Cardiac fibroblast (primary cell): ENCODE results near the gene CDYL.

Experiments used
- DNase-seq, 2 donors: peaks; one replicate each; pipeline versions ENCODE4 v3.0.0 to v3.0.0-alpha.2; 2010; ENCODE audit warnings: low read depth in 2 of 2
- H3K4me3 ChIP-seq, 2 donors: replicated peaks in 1 of 2; 1 replicate in 1 of 2; 2 replicates in 1 of 2; pipeline ENCODE4 v1.5.1; 2011; ENCODE audit warnings: low read depth in 2 of 2, low read length in 2 of 2, mild to moderate bottlenecking in 2 of 2, moderate library complexity in 1 of 2
- TF ChIP-seq, protein P1 (sequence below): IDR thresholded peaks from one replicate; pipeline ENCODE4 v1.5.1; 2011; ENCODE audit warnings: low read depth, mild to moderate bottlenecking, low read length, inconsistent platforms

The CDYL gene

DNA sequence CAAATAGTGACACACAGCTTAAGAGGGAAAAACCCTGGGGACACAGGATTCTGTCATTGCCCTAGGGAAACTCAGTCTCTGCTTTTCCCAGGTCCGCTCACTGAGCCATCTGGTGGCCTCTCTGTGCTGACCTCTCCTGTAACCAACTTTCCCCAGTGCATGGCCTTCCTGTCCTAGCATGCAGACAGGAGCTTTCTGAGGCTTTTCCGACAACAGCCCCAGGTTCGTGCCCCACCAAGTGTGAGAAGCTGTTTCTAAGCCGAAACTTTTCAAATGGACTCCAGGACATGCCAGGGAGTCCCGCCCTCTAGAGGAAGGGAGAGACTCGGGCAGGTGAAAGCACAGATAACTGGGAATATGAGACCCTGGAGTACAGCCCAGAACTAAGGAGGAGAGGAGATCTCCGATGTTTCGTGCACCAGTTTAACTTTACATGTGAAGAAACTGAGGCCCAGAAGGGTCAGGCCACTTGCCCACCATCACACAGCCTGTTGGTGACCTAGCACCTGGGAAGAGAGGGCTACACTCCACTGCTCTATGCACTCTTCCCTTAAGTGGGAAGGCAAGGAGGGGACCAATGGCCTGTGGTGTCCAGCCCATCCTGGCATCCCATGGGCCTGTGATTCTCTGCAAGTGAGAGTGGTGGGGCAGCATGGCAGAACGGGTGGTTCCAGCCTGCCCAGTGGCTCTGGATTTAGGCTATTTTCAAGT, 181.5 kb downstream of the CDYL start:
- TF ChIP-seq, protein P1, sequence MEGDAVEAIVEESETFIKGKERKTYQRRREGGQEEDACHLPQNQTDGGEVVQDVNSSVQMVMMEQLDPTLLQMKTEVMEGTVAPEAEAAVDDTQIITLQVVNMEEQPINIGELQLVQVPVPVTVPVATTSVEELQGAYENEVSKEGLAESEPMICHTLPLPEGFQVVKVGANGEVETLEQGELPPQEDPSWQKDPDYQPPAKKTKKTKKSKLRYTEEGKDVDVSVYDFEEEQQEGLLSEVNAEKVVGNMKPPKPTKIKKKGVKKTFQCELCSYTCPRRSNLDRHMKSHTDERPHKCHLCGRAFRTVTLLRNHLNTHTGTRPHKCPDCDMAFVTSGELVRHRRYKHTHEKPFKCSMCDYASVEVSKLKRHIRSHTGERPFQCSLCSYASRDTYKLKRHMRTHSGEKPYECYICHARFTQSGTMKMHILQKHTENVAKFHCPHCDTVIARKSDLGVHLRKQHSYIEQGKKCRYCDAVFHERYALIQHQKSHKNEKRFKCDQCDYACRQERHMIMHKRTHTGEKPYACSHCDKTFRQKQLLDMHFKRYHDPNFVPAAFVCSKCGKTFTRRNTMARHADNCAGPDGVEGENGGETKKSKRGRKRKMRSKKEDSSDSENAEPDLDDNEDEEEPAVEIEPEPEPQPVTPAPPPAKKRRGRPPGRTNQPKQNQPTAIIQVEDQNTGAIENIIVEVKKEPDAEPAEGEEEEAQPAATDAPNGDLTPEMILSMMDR: peak; percentile 21
- peak in 1 of 2 donors; percentile 49 for DNase-seq
- H3K4me3 ChIP-seq: no peak overlapping the region

DNA sequence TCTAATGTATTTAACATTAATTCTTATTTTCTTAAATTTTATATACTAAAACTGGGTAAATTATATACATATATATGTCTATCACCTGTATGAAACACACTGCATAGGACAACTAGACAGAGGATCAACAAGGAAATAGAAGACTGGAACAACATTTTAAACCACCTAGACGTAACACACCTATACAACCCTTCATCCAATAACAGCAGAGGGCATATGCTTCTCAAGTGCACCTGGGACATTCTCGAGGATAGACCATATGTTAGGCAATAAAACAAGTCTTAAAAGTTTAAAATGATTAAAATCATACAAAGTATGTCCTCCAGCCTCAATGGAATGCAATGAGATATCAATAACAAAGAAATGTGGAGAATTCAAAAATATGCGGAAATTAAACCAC, 182.4 kb downstream of the CDYL start:
- TF ChIP-seq, protein P1: no peak
- DNase-seq: no peak
- H3K4me3 ChIP-seq: no peak overlapping the region

DNA sequence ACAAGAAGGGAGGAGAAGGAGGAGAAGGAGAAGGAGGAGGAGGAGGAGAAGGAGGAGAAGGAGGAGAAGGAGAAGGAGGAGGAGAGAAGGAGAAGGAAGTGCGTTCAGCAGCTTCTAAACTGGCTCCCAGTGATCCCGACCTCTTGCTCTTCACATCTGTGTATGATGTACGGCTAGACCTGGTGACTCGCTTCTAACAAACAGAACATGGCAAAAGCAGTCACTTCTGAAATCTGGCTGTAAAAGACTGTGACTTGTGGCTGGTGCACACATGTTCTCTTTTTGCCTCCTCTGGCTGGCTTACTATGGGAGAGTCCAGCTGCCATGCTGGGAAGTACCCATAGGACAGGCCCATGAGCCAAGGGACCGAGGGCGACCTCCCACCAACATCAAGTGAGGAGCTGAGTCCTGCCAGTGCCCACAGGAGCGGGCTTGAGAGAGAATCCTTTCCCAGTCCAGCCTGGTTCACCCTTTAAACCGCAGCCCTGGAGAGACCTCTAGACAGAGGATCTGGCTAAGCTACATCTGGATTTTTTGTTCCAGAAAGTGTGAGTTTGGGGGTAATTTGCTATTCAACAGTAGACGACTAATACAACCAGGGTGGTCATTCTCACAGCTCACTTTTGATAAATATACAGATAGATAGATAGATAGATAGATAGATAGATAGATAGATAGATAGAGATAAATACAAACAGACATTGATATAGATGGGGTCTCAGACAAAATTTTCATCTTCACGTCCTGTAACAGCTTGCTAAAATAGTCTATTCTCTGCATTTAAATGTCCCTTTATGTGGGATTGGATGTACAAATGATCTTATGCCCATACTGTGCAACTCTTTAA, 185.3 kb downstream of the CDYL start:
- H3K4me3 ChIP-seq: no peak overlapping the region
- TF ChIP-seq, protein P1: no peak
- DNase-seq: peak in 1 of 2 donors; percentile 15

DNA sequence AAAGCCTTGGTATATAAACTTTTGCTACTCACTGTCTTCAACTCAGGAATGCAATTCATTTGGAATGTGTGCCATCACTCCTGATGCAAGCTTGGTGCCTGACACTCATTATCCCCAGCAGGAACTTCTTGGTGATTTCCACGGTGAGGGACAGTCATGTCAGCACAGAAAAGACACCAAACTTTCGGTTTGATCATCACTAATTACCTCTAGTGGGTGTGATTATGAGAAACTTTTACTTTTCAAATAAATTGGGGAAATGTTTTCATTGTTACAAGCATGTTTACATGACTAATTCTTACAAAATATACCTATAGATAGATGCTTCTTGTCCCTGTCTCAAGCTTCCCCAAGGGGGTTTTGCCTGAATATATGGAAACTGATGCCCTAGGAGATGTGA, 186.7 kb downstream of the CDYL start:
- TF ChIP-seq, protein P1: no peak
- no peak overlapping the region for H3K4me3 ChIP-seq
- no peak for DNase-seq

DNA sequence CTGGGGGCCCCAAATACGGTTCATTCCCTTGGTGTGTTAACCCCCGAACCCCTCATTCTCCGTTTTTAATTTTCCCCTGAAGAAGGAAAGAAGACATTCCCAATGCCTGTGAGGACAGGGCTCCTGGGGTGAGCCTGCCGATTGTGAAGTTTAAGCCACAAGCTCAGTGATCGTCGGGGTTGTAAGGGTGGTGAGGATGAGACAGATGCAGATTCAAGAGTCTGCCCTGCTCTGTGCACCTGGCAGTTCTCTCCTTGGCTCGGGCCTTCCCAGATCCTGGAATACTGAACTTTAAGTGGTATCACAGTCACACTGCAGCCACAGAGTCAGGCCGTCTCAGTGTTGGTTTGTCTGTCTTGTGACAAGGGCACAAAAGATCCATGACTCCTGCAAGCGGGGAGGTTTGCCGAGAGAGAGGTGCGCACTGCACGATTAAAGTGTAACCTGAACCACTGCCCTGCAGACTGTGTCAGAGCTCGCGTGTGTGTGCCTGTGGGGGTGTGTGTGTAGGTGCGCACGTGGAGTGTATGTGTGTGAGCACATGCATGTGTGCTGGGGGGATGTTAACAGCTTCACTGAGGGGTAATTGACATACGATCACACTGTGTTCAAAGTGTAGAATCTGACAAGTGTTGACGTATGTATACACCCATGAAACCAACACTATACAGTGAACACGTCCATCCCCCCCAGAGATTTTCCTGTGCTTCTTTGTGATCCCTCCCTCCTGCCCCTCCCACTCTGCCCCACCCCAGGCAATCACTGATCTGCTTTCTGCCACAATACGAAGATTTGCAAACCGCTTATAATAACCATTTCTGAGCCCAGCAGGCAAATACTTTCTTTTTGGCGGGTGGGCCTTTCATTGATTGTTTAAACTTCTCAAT, 188.7 kb downstream of the CDYL start:
- H3K4me3 ChIP-seq: no peak overlapping the region
- TF ChIP-seq, protein P1: no peak
- no peak for DNase-seq

DNA sequence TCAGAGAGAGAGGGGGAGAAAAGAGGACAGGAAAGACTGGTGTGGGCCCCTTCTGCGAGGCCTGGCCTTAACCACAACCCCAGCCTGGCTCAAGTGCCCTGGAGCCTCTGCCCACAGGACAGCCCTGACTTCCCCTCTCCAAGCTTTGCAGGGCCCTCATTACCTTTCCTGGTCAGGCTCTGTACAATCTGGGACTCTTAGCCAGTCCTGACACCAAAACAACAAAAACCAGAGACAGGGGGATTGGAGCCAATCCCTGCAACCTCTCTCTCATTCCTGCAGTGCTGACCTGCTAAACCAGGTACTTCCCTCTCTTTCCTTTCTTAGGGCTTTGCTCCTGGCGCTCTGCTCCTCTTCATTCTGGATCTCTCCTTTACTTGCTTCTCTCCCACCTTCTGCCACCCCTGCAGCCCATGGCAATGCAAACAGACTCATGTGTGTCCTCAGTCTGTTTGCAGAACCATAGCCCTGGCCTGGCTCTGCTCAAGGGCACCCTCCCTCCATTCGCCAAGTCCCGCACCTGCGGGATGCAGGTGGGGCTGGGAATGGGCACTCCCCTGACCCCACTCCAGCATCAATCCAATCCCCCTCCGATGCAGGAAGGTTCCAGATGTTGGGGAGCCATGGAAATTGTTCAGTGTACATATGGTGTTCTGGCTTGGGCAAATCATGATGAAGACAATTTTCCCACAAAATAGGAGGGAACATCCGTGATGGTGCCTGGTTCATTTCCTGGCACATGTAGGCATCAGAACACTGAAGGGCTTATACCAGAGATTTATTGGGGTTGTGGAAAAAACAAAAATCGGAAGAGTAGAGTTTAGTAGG, 189.6 kb downstream of the CDYL start:
- H3K4me3 ChIP-seq: no peak overlapping the region
- TF ChIP-seq, protein P1: no peak

More for the DNA sequence above, 189.6 kb downstream of the CDYL start:
- DNase-seq: no peak
